ENCODE results near the gene RRAGC. TPM values are rescaled to one million over a fixed set of nuclear protein-coding genes. Genes with fewer than 3 reads are reported as not detected.
A peak's percentile ranks its signal among the peaks of the same experiment; 100 is the strongest.

The RRAGC gene
- total RNA-seq, 4 donors from 2014 or later: 9.9 to 23.3 (median 13.8) TPM

DNA sequence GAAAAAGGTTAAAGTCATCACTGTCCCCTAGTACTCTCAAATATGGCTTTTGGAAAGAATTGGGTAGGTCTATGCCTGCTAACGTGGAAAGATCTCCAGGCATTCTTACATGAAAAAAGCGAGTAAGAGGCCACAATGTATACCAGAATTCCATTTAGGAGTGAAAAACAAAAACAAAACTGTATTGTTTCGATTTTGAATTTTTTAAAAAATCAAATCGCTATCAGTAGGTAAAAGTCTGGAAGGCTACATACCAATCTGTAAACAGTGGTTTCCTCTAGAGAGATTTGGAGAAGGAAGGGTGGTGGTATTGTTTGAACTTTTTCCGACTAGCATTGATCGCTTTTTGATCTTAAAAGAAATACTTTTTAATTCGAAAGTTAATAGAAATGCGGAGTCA lies 55.9 kb downstream of the RRAGC start:
- Histone ChIP-seq H3K4me3 (peak overlapping the region in 3 of 4 donors; percentile 22 to 34 (median 29)), H3K36me3 (no peaks in the 10 kb centered on the region), H3K9me3 (no peaks in the 10 kb centered on the region), H3K27ac (no peak overlapping the region), H3K27me3 (peaks cover 4 to 11% of the 10 kb centered on the region in 2 donors), H3K4me1 (peaks cover 0 to 9% (median 2%) of the 10 kb centered on the region in 4 donors)
- no peak for DNase-seq
- TF ChIP-seq, protein P1, sequence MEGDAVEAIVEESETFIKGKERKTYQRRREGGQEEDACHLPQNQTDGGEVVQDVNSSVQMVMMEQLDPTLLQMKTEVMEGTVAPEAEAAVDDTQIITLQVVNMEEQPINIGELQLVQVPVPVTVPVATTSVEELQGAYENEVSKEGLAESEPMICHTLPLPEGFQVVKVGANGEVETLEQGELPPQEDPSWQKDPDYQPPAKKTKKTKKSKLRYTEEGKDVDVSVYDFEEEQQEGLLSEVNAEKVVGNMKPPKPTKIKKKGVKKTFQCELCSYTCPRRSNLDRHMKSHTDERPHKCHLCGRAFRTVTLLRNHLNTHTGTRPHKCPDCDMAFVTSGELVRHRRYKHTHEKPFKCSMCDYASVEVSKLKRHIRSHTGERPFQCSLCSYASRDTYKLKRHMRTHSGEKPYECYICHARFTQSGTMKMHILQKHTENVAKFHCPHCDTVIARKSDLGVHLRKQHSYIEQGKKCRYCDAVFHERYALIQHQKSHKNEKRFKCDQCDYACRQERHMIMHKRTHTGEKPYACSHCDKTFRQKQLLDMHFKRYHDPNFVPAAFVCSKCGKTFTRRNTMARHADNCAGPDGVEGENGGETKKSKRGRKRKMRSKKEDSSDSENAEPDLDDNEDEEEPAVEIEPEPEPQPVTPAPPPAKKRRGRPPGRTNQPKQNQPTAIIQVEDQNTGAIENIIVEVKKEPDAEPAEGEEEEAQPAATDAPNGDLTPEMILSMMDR (IDR thresholded peaks at IDR 0.05): no peak
- no peak for TF ChIP-seq POLR2A (IDR thresholded peaks at IDR 0.05)

DNA sequence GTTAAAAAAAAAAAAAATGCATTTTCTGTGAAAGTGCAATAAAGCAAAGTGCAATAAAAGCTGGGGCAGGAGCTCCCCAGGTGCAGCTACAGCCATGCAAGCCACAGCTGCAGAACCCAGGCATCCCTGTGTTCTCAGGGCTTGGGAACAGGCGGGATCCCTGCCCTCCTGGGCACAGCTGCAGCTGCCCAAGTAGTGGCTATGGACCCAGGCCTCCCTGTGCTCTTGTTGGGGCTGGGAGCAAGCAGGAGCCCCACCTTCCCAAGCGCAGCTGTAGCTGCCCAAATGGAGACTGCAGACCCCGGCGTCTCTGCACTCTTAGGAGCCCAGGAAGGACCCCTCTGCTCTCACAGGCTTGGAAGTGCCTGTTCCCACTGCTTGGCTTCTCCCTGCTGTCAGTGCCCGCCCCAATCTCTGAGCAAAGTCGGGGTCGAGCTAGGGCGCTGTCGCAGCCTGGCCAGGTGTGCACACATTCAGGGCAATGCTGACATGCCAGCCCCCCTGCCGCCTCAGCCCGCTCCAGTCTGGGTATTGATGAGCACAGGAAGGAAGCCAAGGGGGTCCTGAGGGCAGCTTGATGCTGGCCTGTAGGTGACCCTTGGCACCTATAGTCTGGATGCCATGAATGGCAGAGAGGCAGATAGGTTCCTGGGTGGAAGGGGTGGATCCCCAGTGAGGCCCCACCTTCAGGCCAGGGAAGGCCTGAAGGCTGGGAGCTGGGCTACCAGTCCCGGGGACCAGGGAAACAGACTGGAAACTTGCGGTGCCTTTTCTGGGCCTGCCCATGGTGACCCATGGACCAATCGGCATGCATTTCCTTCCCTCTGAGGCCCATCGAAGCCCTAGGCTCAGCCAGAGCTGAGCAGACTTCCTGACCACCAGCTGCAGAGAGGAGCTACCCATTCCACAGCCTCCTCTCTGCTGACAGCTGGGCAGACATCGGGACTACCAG lies 58.6 kb downstream of the RRAGC start:
- H3K4me3 ChIP-seq: no peak overlapping the region
- H3K27ac ChIP-seq: no peak overlapping the region
- TF ChIP-seq, protein P1 (IDR thresholded peaks at IDR 0.05): no peak
- no peak for TF ChIP-seq POLR2A (IDR thresholded peaks at IDR 0.05)
- no peak for DNase-seq
- peaks cover 0 to 9% (median 2%) of the 10 kb centered on the region in 4 donors for H3K4me1 ChIP-seq
- H3K36me3 ChIP-seq: no peaks in the 10 kb centered on the region
- H3K9me3 ChIP-seq: no peaks in the 10 kb centered on the region
- peaks cover 2 to 11% of the 10 kb centered on the region in 2 donors for H3K27me3 ChIP-seq

DNA sequence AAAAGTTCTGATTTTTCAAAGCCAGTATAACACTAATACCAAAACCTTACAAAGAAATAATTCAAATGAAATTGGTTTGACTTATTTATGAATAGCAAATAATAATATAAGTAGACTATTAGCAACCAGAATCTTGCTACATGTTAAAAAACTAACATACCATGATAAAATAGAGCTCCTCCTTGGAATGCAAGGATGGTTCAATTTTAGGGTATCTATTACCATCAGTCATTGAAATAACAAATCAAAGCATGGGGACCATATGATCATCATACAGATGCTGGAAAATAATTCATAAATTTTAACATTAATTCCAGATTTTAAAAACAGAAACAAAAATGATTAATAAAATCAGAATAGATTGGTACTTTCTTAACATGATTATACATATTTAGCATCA lies 66.3 kb downstream of the RRAGC start:
- no peaks in the 10 kb centered on the region for H3K27me3 ChIP-seq
- H3K36me3 ChIP-seq: no peaks in the 10 kb centered on the region
- peaks cover 0 to 8% (median 0%) of the 10 kb centered on the region in 4 donors for H3K9me3 ChIP-seq
- no peak for DNase-seq
- H3K4me1 ChIP-seq: no peaks in the 10 kb centered on the region
- no peak overlapping the region for H3K27ac ChIP-seq
- no peak for TF ChIP-seq POLR2A (IDR thresholded peaks at IDR 0.05)
- TF ChIP-seq, protein P1 (IDR thresholded peaks at IDR 0.05): no peak
- no peak overlapping the region for H3K4me3 ChIP-seq

DNA sequence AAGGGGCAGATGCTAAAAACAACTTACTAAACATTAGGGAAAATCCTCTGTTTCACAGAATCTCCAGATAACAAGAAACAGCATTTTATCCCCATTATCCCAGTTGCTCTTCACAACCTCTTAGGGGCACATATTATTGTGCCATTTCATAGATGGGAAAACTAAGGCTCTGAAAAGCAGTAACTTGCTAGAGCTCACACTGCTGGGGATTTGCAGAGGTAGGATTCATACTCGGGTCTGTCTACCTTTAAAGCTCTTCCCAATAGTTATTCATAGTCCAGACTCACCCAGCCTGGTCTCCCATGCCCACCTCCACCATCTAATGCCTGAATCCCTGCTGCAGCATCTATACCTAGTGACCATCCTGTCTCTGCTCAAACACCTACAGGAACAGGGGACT lies 67.7 kb downstream of the RRAGC start:
- no peak for DNase-seq
- no peak for TF ChIP-seq POLR2A (IDR thresholded peaks at IDR 0.05)
- TF ChIP-seq, protein P1 (IDR thresholded peaks at IDR 0.05): no peak
- Histone ChIP-seq H3K4me1 (no peaks in the 10 kb centered on the region), H3K9me3 (peaks cover 0 to 8% (median 0%) of the 10 kb centered on the region in 4 donors), H3K27me3 (no peaks in the 10 kb centered on the region), H3K4me3 (no peak overlapping the region), H3K36me3 (no peaks in the 10 kb centered on the region), H3K27ac (no peak overlapping the region)

DNA sequence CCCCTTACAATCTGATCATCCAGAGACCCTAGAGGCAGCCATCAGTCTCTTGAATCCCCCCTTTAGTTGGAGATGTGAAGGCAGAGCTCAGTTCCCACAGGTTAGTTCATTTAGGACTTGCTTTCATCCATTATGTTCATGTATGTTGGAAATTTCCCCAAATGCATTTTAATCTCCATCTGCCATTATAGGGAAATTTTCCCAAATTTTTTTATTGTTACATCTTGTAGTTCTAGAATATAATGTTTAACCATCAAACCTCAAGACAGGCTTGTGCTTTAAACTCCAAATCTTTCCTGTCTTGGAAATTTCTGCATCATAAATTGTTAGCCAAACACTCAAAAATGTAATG lies 68.4 kb downstream of the RRAGC start:
- Histone ChIP-seq H3K9me3 (peaks cover 0 to 8% (median 0%) of the 10 kb centered on the region in 4 donors), H3K27ac (no peak overlapping the region), H3K27me3 (no peaks in the 10 kb centered on the region), H3K36me3 (no peaks in the 10 kb centered on the region), H3K4me3 (no peak overlapping the region), H3K4me1 (no peaks in the 10 kb centered on the region)
- TF ChIP-seq, protein P1 (IDR thresholded peaks at IDR 0.05): no peak
- no peak for TF ChIP-seq POLR2A (IDR thresholded peaks at IDR 0.05)
- DNase-seq: no peak

Data from Peyer's patch (tissue), 4 donors.